Bronchial epithelial cell (primary cell): Measurements from ENCODE around the gene SLC22A5. TPM values are rescaled to one million over a fixed set of nuclear protein-coding genes. Genes with fewer than 3 reads are reported as not detected.

Experiments
- DNase-seq: peaks from one replicate; pipeline ENCODE4 v3.0.0-alpha.2; 2010; ENCODE audit warnings: low read depth
- FAIRE-seq: peaks from 2 replicates; lab custom pipeline; 2011; peaks lifted over from hg19 to GRCh38; lab: Jason Lieb, UNC
- H3K27me3 ChIP-seq: 2 replicates; pipeline ENCODE4 v1.5.1; 2011; ENCODE audit warnings: low read length; ENCODE audit not compliant: control insufficient read depth, insufficient read depth
- H3K36me3 ChIP-seq: 2 replicates; pipeline ENCODE4 v1.5.1; 2011; ENCODE audit warnings: low read length; ENCODE audit not compliant: control insufficient read depth, insufficient read depth
- H3K4me3 ChIP-seq: 2 replicates; pipeline ENCODE4 v1.5.1; 2011; ENCODE audit warnings: mild to moderate bottlenecking, low read depth, low read length, control low read depth
- total RNA-seq: library from RNA; depleted of rRNA; stranded (reverse); fragments of >200 nt; gene quantifications from 2 replicates; pipeline ENCODE4 v1.2.1, GENCODE V29; 2014
- TF ChIP-seq, protein P1 (sequence below): IDR thresholded peaks from 2 replicates; pipeline ENCODE4 v1.5.1; 2011; ENCODE audit warnings: mild to moderate bottlenecking, moderate library complexity, low read length, control low read depth, inconsistent platforms; ENCODE audit not compliant: insufficient read depth, severe bottlenecking

The SLC22A5 gene
- total RNA-seq, 1 donor from 2014 or later, result 7.1 TPM

DNA sequence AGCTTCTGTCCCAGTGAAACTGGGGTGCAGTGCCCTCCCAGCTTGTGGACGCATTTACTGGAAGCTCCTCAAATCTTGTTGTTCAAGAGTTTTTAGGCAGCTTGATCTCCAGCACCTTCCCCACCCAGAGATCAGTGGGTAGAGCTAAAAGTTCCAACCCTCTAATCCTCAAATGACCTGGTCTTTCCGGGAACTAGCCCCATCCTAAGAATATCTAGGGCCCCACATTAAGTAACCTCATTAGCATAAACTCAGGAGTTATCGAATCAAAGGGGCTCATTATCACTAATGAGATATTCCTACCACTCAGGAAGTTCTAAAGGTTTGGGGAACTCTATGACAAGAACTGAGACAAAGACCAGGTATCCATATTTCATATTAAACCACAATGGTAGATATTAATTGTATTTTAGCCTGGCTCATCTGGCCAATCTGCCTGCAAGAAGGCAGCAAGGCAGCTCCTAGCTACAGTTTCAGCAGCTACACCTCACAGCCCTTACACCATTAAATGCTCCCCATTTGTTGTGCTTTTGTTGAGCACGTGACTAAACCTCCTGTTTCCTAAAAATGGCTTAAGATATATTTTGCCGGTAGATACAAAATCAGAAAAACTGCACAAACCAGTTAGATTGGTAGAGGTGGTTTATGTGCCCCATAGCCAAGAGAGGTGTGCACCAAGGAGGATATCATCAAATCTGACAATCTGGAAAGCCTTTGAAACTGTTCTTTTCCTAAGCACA, 24.6 kb upstream of the SLC22A5 start:
- TF ChIP-seq, protein P1, sequence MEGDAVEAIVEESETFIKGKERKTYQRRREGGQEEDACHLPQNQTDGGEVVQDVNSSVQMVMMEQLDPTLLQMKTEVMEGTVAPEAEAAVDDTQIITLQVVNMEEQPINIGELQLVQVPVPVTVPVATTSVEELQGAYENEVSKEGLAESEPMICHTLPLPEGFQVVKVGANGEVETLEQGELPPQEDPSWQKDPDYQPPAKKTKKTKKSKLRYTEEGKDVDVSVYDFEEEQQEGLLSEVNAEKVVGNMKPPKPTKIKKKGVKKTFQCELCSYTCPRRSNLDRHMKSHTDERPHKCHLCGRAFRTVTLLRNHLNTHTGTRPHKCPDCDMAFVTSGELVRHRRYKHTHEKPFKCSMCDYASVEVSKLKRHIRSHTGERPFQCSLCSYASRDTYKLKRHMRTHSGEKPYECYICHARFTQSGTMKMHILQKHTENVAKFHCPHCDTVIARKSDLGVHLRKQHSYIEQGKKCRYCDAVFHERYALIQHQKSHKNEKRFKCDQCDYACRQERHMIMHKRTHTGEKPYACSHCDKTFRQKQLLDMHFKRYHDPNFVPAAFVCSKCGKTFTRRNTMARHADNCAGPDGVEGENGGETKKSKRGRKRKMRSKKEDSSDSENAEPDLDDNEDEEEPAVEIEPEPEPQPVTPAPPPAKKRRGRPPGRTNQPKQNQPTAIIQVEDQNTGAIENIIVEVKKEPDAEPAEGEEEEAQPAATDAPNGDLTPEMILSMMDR, result no peak

DNA sequence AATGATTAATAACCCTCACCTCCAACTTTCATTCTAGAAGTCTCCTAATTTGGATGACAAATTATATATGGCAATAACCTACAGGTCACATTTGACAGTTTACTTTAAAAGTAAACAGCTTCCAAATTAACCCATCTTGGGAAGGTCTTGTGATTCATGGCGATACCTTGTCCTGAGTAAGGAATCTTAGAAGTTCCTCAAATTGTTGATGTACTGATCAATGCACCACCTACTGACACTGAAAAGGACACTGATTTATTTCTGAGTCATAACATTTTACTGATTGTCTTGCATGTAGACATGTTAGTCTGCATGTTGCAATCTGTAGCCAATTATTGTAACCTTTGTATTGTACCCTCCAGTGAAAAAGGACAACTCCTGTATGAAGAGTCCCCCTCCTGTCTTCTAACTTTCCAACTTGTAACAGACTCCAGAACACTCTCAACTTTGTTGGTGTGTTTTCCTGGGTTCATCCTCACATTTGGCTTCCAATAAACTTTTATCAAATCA, 16.0 kb upstream of the SLC22A5 start:
- TF ChIP-seq, protein P1, result no peak
- FAIRE-seq, result no peak

More for the DNA sequence above, 24.6 kb upstream of the SLC22A5 start:
- H3K27me3 ChIP-seq, result no peaks in the 10 kb centered on the region
- FAIRE-seq (no peak), DNase-seq (peak; percentile 17)
- peaks cover 4% of the 10 kb centered on the region for H3K36me3 ChIP-seq
- no peak overlapping the region for H3K4me3 ChIP-seq

DNA sequence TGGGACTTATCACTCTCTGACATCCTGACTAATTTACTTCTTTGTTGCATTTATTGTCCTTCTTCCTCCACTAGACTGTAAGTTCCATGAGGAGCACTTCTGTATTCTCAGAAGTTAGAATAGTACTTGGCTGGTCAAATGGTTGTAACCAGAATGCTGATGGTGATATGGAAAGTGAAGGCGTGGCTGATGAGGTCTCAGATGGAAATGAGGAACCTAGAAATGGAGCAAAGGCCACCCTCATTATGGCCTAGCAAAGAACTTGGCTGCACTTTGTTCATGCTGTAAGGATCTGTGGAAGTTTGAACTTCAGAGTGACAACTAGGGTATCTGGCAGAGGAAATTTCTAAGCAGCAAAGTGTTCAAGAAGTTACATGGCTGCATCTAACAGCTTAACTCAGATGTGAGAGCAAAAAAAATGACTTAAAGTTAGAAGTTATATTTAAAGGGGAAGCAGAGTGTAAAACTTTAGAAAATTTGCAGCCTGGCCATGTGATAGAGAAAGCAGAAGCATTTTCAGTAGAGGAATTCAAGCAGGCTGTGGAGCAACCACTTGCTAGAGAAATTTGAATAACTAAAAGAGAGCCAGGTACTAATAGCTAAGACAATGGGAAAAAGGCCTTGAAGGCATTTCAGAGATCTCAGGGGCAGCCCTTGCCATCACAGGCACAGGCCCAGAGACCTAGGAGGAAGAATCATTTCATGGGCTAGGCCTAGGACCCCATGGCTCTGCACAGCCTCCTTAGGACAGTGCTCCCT, 14.9 kb upstream of the SLC22A5 start:
- H3K36me3 ChIP-seq, result peaks cover 8% of the 10 kb centered on the region
- no peak overlapping the region for H3K4me3 ChIP-seq
- TF ChIP-seq, protein P1, result no peak
- no peak for FAIRE-seq
- DNase-seq, result no peak
- H3K27me3 ChIP-seq, result no peaks in the 10 kb centered on the region

More for the DNA sequence above, 16.0 kb upstream of the SLC22A5 start:
- peak; percentile 29 for DNase-seq
- peaks cover 4% of the 10 kb centered on the region for H3K36me3 ChIP-seq
- H3K27me3 ChIP-seq, result no peaks in the 10 kb centered on the region
- no peak overlapping the region for H3K4me3 ChIP-seq

DNA sequence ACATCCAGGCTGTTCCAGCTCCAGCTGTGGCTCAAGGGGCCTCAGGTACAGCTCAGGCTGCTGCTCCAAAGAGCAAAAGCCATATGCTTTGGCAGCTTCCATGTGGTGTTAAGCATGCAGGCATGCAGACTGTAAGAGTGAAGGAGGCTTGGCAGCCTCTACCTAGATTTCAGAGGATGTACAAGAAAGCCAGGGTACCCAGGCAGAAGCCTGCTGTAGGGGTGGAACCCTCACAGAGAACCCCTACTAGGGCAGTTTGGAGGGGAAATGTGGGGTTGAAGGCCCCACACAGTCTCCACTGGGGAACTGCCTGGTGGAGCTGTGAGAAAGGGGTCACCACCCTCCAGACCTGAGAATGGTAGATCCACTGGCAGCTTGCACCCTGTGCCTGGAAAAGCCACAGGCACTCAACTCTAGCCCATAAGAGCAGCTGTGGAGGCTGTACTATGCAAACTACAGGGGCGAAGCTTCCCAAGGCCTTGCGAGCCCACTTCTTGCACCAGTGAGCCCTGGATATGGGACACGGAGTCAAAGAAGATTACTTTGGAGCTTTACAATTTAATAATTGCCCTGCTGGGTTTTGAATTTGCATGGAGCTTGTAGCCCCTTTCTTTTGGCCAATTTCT, 14.3 kb upstream of the SLC22A5 start:
- Histone ChIP-seq H3K27me3 (no peaks in the 10 kb centered on the region), H3K4me3 (no peak overlapping the region), H3K36me3 (peaks cover 8% of the 10 kb centered on the region)
- no peak for DNase-seq
- FAIRE-seq, result no peak
- TF ChIP-seq, protein P1, result no peak

DNA sequence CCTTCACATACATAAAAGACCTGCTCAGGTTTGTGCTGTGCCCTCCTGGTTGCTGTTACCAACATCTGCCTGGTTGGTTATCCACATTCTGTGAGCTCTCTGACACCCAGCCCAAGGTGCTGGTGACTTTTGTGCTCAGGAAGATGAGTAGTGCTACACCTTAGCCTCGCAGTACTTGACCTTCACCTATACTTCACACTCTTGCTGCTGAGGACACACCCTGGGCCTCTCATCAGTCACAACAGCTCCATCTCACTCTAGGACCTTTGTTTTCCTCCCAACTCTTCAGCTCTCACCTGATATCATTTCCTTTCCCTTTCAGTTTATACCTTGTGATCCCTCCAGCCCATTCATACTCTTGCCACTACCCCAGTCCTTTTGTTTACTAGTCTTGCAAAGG, 10.7 kb upstream of the SLC22A5 start:
- Histone ChIP-seq H3K27me3 (no peaks in the 10 kb centered on the region), H3K4me3 (no peak overlapping the region), H3K36me3 (peaks cover 8% of the 10 kb centered on the region)
- DNase-seq (no peak), FAIRE-seq (no peak)
- TF ChIP-seq, protein P1, result no peak
